Stimulated activated CD4-positive, alpha-beta T cell treated with anti-CD3 and anti-CD28 coated beads, Interleukin-12 subunit alpha, Interleukin-12 subunit beta, amount 100 ng/mL, for 48 hours (primary cell): ENCODE results near the gene PPP1R16B.

Experiments used
- DNase-seq, 3 donors: peaks; one replicate each; pipeline ENCODE4 v3.0.0-alpha.2; 2020; ENCODE audit warnings: low read depth in 2 of 3, low spot score in 1 of 3

The PPP1R16B gene

DNA sequence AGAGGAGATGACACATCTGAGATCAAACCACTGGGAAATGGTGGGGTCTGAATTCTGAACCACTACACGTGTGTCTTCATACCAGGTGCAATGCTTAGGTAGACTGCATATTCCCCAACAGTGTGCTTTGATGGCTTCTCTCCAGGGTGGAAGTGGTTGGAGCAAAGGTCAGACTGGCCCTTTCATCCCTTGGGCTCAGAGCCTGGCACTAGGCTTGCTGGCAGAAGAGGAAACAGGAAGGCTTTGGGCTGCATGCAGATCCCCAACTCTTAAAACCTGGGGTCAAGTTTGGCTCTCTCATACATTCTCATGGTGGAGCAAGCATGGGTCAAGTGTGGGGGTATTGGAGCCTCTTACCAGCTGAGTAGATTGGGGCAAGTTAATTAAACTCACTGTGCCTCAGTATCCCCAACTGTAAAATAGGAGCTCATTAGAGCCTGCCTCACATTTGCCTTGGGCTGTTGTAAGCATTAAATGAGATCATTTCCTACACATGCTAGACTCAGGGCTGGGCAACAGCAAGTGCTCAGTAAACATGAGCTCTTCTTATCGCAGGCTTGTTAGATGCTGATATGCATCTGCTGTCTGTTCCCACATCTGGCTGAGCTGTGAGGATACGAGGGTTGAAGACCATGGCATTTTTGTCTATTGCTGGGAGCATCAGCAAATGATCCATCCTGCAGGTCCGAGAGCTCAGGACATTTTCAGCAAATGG lies 69.1 kb downstream of the PPP1R16B start:
- no peak for DNase-seq

DNA sequence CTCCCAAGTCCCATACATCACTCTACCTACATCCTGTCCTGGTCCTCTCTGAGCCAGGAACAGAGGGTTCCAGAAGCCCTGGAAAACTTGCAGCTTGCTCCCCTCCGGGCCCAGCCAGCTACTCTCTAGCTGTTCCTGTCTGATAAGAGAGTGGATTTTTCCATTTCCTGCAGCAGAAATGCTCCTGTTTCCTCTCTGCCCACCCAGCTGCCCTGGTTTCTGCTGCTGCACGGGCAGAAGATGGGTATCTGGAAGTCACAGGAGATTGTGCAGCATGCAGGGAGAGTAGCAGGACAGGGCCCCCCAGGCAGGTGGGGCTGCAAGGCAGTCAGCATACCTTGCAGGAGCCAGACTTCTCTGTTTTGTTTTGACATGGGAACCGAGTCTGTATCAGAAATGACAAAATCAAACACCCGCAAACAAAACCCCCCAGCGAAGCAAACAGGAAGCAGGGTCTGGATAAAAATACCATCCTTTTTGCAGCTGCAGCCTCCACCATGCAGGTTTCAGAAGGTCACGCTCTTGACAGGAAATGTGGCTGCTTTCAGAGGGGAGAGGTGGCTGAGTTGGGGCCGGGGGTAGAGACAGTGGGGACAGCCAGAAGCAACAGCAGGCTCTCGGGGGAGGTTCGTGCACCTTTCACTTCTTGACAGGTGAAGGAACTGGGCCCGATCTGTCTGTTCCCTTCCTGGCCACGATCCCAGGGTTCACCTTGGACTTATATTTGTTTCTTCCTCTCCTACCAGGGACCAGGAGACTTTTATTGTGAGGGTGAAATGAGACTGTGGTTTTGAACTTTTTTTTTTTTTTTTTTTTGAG lies 69.9 kb downstream of the PPP1R16B start:
- DNase-seq: no peak

DNA sequence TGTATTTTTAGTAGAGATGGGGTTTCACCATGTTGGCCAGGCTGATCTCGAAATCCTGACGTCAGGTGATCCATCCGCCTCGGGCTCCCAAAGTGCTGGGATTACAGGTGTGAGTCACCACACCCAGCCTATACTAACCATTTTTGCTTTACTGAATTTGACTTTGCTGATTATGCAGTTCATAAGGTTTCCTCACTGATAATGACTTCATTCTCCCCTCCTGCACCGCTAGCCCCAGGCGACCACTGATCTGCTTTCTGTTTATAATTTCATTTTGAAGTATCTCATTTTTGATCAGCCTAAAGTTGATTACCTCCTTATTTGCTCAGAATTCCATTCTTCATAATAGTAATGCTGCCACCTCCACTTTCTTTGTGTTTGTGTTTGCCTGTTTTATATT lies 72.0 kb downstream of the PPP1R16B start:
- no peak for DNase-seq

DNA sequence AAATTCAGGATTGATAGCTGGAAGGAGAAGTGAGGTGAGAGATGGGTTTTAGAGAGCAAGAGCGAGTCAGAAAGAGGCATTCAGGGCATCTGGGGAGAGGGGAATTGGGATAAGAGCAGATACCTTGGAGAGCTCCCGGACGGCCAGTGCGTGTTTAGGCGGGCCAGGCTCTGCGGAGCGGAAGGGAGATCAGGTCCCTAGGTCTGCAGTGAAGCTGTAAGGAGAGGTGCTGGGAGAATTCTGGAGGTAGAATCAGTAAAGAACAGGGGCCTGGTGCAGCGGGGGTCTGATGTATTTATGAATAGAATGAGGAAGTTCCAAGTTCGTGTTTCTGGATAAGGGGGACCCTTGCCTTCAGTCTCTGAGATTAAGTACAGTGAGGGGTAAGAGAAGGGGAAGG lies 73.4 kb downstream of the PPP1R16B start:
- no peak for DNase-seq

DNA sequence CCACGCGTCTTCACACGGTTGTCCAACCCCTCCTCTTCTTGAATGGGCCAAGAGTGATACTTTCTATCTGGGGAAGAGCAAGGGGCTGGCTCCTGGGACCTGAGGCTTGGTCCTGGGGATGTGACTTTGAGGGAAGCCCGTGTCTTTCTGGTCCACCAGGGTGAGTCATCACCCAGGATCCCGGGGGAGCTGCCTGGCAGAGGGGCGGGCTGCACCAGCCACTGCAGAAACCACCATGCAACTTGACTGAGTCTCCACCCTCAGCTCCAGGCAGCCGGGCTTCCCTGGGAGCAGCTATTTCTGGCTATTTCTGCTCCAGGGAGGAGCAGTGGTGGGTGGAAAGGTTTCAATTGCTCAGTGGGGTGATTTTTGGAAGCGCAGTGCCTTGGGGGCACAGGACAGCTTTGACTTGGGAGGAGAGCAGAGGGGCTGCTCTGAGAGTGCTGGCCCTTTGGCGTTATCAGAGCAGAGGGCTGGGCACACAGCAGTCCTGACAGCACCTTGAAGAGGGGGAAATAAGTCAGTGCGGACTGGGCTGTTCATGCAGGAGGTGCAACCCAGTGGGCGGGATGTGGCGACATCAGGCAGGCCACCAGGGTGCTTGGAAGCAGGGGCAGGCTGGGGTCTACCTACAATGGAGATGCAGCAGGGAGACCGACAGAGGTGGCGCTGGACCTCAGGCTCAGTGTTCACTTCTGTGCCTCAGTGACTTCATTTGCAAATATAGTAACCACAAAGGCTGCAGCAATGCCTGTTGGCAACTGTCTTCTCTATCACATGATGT lies 75.6 kb downstream of the PPP1R16B start:
- no peak for DNase-seq

DNA sequence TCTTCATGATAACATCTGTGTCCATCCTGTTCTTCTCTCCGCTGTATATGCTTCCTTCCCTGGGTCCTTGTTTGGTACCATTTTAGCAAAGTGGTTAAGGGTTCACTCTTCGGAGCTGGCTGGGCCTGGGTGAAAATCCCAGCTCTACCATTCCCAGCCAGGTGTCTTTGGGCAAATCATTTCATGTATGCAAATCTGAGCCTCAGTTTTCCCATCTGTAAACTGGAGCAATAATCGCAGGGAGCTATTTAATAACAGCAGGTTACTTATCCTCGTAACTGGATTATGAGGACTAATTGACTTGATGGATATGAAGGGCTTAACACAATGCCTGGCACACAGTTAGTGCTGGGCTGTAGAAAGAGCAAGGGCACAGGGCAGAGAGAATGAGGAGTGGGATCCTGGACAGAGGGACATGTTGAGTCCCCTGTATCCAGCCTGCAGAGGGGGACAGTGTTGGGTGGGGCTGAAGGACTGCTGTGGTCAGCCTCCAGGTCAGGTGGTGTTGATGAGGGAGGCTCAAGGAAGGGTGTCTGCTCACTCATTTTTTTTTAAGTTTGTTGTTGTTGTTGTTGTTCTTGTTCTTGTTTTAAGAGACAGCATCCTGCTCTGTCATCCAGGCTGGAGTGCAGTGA lies 76.4 kb downstream of the PPP1R16B start:
- no peak for DNase-seq

DNA sequence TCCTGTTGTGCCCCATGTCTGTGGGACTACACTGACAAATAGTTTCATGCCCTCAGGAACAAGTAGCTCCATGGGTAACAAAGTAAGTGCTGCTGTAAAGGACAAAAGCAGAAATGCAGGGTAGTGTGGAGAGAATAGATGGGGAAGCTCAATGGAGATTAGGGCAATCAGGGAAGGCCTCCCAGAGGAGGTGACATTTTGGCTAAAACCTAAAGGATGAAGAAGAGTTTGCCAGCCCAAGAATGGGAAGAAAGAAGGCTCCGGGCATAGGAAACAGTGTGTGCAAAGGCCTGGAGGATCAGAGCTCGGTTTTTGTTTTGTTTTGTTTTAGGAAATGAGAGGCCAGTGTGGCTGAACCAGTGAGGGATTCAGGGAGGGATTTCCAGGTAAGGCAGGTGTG lies 77.1 kb downstream of the PPP1R16B start:
- no peak for DNase-seq

DNA sequence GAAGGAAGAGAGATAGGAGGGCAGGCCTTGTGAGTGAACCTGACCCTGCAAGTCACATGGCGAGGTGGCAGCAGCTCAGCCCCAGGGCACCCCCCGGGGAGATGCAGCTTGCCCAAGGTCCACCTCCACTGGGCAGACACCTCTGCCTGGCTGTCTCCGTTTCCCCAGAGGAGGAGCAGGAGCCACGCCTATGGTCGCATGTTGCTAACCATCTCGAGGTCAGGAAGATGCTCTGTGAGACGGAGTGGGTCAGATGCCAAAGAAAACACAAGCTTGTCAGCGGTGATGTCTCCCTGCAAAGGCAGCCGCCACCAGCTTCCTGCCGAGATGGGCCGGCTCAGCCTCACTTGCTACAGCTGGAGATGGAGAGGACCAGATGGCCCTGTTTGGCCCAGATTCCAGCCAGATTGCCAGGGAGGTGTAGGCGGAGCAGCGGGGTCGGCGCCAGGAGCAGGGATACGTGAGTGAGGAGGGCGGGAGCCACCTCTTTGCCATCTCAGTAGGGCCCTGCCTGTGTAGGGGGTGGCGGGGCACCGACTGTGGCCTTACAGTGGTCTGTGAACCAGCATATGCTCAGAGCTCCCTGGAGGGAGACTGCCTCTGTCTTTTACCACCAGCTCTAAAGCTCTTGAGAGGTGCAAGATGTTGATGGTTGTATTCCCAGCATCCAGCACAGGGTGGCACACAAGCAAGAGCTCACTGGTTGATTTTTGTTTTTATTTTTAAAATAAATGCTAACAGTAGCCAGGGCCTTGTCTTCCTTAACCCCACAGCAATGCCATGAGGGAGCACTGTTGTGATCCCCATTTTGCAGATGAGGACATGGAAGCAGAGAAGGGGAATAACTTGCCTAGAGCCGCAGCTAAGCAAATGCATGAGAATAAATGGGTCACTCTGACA lies 77.8 kb downstream of the PPP1R16B start:
- no peak for DNase-seq

DNA sequence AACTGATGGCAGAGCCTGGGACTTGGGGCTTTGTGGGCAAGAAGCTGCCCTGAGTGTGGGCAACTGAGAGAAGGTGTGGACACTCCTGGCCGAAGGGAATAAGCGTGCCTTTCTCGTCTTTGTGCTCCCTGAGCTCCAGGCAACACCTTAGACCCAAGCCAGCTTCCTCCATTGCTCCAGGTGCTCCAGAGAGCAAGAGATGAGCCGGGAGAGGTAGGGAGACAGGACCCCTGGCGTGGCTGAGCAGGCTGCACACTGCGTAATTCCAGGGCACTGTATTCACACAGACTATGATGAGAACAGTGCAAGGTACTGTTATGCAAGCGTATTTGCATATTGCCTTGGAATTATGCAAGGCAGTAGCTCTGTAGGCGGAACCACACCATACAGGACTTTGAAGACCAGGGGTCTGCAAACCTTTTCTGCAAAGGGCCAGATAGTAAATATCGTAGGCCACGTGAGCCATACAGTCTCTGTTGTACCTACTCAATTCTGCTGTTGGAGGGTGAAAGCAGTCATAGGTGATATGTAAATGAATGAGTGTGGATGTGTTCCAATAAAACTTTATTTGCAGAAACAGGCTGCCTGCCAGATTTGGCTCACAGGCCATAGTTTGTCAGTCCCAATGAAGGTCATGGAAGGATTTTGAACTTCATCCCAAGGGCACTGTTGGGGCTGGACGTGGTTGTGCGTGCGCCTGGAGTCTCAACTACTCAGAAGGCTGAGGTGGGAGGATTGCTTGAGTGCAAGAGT lies 78.7 kb downstream of the PPP1R16B start:
- no peak for DNase-seq

DNA sequence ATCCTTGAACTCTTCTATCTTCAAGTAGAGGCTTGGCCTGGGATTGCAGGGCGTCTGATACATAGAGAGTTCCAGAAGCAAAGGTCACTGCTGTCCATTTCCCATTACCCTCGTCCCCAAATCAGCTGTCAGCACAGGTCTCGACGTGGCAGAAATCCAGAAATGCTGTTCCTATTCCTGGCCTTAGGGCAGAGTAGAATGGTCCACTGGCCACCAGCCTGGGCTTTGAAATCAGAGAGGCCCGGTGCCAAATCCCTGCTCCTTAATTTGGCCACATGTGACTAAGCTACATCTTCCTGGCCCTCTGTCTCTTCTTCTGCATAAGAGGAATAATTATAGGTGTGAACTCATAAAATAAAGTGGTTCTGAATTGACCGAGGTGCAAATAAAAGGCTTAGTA lies 79.9 kb downstream of the PPP1R16B start:
- DNase-seq: no peak

DNA sequence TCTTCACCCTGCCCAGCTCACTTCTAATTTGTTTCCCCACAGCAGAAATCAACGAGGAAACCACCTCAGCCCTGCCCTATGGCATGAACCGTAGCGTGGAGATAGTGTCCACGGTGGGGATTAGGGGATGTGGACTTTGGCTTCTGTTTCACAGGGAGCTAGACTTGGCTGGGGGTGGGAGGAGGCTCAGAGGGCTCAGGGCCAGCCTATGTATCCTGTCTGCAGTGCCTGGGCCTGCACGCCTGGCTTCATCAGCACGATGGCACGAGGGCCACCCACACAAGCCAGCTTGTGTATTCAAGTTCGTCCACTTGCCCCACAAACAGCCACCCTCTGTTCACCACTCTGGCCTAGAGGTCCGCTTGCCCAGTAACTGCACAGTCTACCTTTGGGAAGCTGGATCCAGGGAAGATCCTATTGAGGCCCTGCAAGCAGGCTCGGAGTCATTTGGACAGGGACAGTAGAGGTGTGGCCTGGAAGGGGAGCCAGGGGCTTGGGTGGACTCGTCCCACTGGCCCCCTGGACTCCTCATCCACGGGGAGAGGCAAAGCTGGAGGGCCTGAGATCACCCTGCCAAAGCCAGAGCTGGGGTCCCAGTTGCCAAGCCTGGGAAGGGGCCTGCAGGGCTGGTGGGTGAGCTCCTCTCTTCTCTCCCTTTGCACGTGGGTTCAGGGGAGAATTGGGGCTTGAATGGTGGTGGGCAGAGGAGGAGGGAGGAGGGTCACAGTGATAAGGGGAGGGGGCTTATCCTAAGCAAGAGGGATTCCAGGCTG lies 82.7 kb downstream of the PPP1R16B start:
- no peak for DNase-seq

DNA sequence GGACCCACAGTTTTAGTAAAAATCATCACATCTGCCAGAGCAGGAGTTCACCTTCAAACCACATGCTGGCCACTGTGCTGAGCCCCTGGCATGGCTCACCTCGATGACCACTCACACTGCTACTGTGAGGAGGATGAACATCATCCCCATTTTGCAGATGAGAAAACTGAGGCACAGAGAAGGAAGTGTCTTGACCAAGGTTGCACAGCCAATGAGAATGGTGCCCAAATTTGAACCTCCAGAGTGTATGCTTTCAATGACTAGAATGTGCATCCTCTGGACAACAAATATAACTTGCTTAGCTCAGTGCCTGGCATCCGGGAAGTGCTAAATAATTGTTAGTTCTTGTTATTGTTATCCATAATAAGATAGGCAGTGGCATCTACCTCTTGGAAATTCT lies 83.6 kb downstream of the PPP1R16B start:
- no peak for DNase-seq

DNA sequence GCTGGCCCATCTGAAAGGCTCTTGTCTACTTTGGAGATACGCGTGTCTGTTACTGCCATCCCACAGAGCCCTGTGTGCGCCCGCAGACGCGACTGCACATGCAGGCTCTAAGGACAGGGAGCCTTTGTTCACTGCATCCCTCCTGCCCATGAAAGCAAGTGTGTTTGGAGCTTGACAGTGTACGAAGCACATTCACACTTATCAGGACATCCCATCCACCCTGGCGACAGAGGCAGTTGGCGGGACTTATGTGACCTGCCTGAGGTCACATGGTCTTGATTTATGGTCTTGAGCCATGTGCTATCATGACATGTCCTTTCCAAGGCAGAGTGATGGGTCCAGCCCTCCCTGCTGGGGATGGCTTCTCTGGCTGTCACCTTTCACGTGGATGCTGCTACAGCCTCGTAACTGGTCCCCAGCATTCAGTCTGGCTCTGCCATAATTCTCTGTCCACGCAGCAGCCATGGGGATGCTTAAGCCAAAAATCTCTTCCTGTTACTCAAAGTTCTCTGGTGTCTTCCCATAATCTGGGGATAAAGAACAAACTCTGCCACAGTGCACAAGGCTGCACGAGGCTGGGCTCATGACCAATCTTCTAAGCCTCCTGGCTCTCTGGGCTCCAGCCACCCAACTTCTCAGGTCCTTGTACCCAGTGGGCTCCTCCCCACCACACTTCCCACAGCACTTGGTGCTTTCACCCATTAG lies 84.4 kb downstream of the PPP1R16B start:
- DNase-seq: no peak

DNA sequence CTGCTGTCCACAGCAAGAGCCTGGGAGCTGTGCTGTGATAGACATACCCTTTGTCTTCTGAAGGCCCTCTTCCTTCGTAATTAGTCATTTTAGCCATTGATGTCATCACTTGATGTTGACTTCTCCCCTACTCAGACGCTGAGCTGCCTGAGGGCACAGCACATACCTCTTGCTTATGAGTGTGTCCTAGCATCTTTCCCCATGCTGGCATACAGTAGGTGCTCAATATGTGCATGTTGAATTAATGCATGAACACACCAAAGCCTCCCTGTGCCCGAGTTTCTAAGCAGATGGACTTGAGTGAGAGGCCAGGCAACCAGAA lies 85.0 kb downstream of the PPP1R16B start:
- no peak for DNase-seq

DNA sequence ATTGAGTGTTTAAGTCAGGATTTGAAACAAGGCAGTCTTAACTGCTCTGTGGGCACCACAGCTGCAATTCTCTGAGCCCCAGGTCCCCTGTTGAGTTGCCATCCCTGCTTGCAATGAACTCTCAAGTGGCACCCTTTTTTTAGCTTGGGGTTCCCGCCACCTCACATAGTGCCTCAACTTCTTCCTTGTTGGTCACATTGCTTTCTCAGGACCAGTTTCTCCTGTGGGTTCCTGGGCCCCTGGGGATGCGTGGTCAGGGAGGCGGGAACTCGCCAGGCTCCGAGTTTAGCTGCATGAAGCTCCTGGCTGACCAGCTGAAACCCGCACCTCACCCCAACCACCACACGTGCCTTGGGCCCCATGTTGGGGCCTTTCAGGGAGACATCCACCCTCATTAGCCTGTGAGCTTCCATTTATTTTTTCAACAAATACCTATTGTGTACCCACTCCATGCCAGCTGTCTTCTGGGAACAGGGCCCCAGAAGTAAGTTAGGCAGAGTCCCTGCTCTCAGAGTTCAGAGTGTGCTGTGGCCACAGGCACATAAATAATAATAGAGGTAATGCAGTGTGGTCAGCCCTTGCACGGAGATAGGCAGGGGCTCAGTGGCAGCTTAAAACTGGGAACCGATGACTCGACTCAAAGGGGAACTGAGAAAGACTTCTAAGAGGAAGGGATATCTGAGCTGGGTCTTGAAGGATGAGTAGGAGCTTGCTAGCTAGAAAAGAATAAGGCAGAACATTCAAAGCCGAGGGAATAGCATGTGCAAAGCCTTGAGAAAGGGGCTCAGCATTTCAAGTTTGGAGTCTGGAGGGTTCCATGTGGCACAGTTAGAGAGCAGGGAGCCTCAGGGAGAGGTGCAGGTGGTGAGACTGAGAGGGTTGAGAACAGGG lies 86.8 kb downstream of the PPP1R16B start:
- no peak for DNase-seq

DNA sequence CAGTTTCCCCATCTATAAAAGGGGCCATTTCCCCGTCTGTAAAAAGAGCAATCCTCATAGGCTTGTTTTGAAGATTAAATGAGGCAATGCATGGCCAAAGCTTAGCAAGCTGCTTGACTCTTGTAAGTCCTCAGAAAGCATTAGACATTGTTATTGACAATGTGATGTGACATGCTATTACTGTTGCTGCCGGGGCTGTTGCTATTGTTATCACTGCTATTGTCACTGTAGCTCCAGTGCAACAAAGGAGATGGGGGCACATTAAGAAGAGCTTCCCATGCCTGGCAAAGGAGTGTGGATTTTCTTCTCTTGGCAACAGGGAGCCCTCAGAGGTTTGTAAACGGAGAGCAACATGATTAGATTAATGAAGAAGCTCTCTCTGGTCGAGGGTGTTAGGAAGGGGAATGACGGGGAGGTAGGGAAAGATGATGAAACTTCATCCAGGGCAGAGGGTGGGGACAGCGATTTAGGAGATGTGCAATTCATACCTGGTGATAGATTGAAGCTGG lies 87.6 kb downstream of the PPP1R16B start:
- DNase-seq: no peak

DNA sequence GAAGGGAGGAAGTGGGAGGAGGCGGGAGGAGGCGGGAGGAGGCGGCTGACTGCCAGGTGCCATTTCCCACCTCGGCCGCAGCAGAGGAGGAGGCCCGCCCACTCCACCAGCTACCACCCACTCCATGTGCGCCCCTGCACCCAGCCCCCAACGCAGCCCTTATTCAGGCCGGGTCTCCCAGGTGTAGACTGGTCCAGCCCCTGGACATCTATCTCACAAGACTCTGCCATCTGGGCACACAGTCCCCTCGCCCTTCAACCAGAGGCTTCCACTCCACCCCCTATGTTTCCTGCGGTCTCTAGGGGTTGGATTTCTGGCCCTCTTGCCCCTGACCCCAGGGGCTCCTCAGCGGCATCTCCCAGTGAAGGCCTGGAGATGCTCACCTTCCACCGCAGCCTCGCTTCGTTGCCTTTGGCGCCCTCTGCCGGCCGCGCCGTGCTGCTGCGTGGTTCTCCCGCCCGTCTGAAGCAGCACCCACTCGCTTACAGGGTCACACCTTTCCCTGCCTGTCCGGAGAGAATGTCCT lies 88.1 kb downstream of the PPP1R16B start:
- peak; percentile 74 to 81 (median 79) for DNase-seq
